H1 (cell line): ENCODE results near the gene DOK3. TPM values are rescaled to one million over a fixed set of nuclear protein-coding genes. Genes with fewer than 3 reads are reported as not detected.

Source experiments
- CTCF ChIA-PET: fragments of 300-600 bp; sonication (Branson Sonifier 250); formaldehyde crosslinking; loops from one replicate; lab custom pipeline; 2021; ENCODE audit not compliant: partially characterized antibody; lab: Charles Lee
- POLR2A ChIA-PET: fragments of 300-600 bp; sonication (Branson Sonifier 250); formaldehyde crosslinking; loops from one replicate; lab custom pipeline; 2021; ENCODE audit warnings: inconsistent platforms; ENCODE audit not compliant: partially characterized antibody; lab: Charles Lee
- DNase-seq, 2 experiments: peaks; one replicate each; pipeline versions ENCODE4 v3.0.0 to v3.0.0-alpha.2; 2010 to 2022; ENCODE audit warnings: low spot score in 2 of 2, low read depth in 1 of 2, mixed read lengths in 1 of 2
- FAIRE-seq: peaks from 2 replicates; lab custom pipeline; 2011; peaks lifted over from hg19 to GRCh38; lab: Jason Lieb, UNC
- H2AFZ ChIP-seq: 2 replicates; pipeline ENCODE4 v1.8.1; 2012; ENCODE audit warnings: low read length, inconsistent platforms
- H2AK5ac ChIP-seq: 2 replicates; pipeline ENCODE4 v1.6.1; 2013; ENCODE audit warnings: low read depth, low read length
- H2BK120ac ChIP-seq: replicated peaks from 2 replicates; pipeline ENCODE3; 2013; ENCODE audit warnings: low read depth, low read length, inconsistent platforms
- H2BK12ac ChIP-seq: 2 replicates; pipeline ENCODE4 v1.6.1; 2013; ENCODE audit warnings: low read depth, low read length
- H2BK15ac ChIP-seq: 2 replicates; pipeline ENCODE4 v1.6.1; 2013; ENCODE audit warnings: low read length
- H2BK20ac ChIP-seq: 2 replicates; pipeline ENCODE4 v1.6.1; 2013; ENCODE audit warnings: low read length
- H2BK5ac ChIP-seq: 2 replicates; pipeline ENCODE4 v1.6.1; 2013; ENCODE audit warnings: low read depth, low read length
- H3K14ac ChIP-seq: 2 replicates; pipeline ENCODE4 v1.6.1; 2013; ENCODE audit warnings: inconsistent platforms; ENCODE audit not compliant: insufficient read length
- H3K18ac ChIP-seq: 2 replicates; pipeline ENCODE4 v1.6.1; 2013; ENCODE audit warnings: low read length; ENCODE audit errors: extremely low read depth
- H3K23ac ChIP-seq: 2 replicates; pipeline ENCODE4 v1.6.1; 2013; ENCODE audit warnings: inconsistent platforms; ENCODE audit not compliant: insufficient read length
- H3K23me2 ChIP-seq: 2 replicates; pipeline ENCODE4 v1.6.1; 2013; ENCODE audit warnings: low read depth, low read length
- H3K27ac ChIP-seq: 2 replicates; pipeline ENCODE4 v1.6.1; 2011; ENCODE audit warnings: low read depth, low read length, inconsistent platforms
- H3K27me3 ChIP-seq, 4 experiments: replicated peaks in 1 of 4; 1 replicate in 1 of 4; 2 replicates in 3 of 4; pipeline versions ENCODE4 v1.6.1 to v1.8.1; 2011 to 2013; ENCODE audit warnings: low read length in 3 of 4, mild to moderate bottlenecking in 3 of 4, inconsistent platforms in 2 of 4, mixed read lengths in 2 of 4, moderate library complexity in 1 of 4; ENCODE audit not compliant: control insufficient read depth in 3 of 4, insufficient read depth in 3 of 4; ENCODE audit errors: extremely low read depth in 1 of 4
- H3K36me3 ChIP-seq, 4 experiments: 2 replicates each; pipeline versions ENCODE4 v1.6.1 to v1.8.1; 2011 to 2013; ENCODE audit warnings: mild to moderate bottlenecking in 4 of 4, low read length in 3 of 4, moderate library complexity in 2 of 4, control low read depth in 1 of 4, inconsistent platforms in 1 of 4; ENCODE audit not compliant: insufficient read depth in 4 of 4, control insufficient read depth in 2 of 4
- H3K4ac ChIP-seq: replicated peaks from 2 replicates; pipeline ENCODE3; 2013; ENCODE audit warnings: low read length, low read depth, mixed read lengths, inconsistent platforms; ENCODE audit not compliant: insufficient read length
- H3K4me1 ChIP-seq, 4 experiments: replicated peaks in 1 of 4; 1 replicate in 1 of 4; 2 replicates in 3 of 4; pipeline versions ENCODE4 v1.6.1 to v1.8.1; 2011 to 2013; ENCODE audit warnings: low read length in 3 of 4, inconsistent platforms in 2 of 4, mixed read lengths in 1 of 4; ENCODE audit not compliant: insufficient read depth in 4 of 4, control insufficient read depth in 3 of 4
- H3K4me2 ChIP-seq, 2 experiments: 2 replicates each; pipeline versions ENCODE4 v1.6.1 to v1.8.1; 2011 to 2013; ENCODE audit warnings: low read depth in 2 of 2, low read length in 2 of 2, control low read depth in 1 of 2, inconsistent platforms in 1 of 2, mild to moderate bottlenecking in 1 of 2; ENCODE audit not compliant: insufficient read depth in 1 of 2
- H3K4me3 ChIP-seq, 4 experiments: fragments of 200-600, 300-600 bp in 1 of 4; sonication (generic), shearing (Covaris generic), sonication (Bioruptor Twin) in 1 of 4; 2 replicates each; pipeline versions ENCODE4 v1.5.1 to v1.8.1; 2011 to 2016; ENCODE audit warnings: low read length in 4 of 4, low read depth in 3 of 4, control low read depth in 2 of 4, inconsistent platforms in 2 of 4, mild to moderate bottlenecking in 2 of 4, mixed read lengths in 1 of 4, moderate library complexity in 1 of 4; ENCODE audit not compliant: insufficient read depth in 2 of 4; ENCODE audit errors: extremely low read depth in 1 of 4
- H3K56ac ChIP-seq: replicated peaks from 2 replicates; pipeline ENCODE3; 2013; ENCODE audit warnings: low read depth, mild to moderate bottlenecking, mixed read lengths, low read length, inconsistent platforms; ENCODE audit not compliant: insufficient read length
- H3K79me1 ChIP-seq: 2 replicates; pipeline ENCODE4 v1.6.1; 2013; ENCODE audit warnings: low read depth, low read length, control low read depth
- H3K79me2 ChIP-seq, 2 experiments: 2 replicates each; pipeline versions ENCODE4 v1.6.1 to v1.8.1; 2012 to 2013; ENCODE audit warnings: low read length in 2 of 2, mild to moderate bottlenecking in 2 of 2, inconsistent platforms in 1 of 2; ENCODE audit not compliant: insufficient read depth in 2 of 2, control insufficient read depth in 1 of 2
- H3K9ac ChIP-seq, 4 experiments: replicated peaks in 1 of 4; 1 replicate in 1 of 4; 2 replicates in 3 of 4; pipeline versions ENCODE4 v1.6.1 to v1.8.1; 2011 to 2013; ENCODE audit warnings: low read depth in 3 of 4, low read length in 3 of 4, control low read depth in 2 of 4, mild to moderate bottlenecking in 2 of 4, moderate library complexity in 2 of 4, inconsistent platforms in 1 of 4; ENCODE audit errors: extremely low read depth in 1 of 4
- H3K9me3 ChIP-seq, 2 experiments: 2 replicates each; pipeline versions ENCODE4 v1.6.1 to v1.8.1; 2012 to 2013; ENCODE audit warnings: mild to moderate bottlenecking in 2 of 2, moderate library complexity in 2 of 2, control low read depth in 1 of 2, inconsistent platforms in 1 of 2, low read depth in 1 of 2, low read length in 1 of 2, mixed read lengths in 1 of 2; ENCODE audit not compliant: insufficient read depth in 2 of 2
- H4K20me1 ChIP-seq, 2 experiments: replicated peaks in 1 of 2; 2 replicates each; pipeline versions ENCODE3 to v1.8.1; 2011 to 2013; ENCODE audit warnings: inconsistent platforms in 2 of 2, low read length in 2 of 2, mild to moderate bottlenecking in 1 of 2; ENCODE audit not compliant: insufficient read depth in 2 of 2, control insufficient read depth in 1 of 2
- H4K5ac ChIP-seq: 2 replicates; pipeline ENCODE4 v1.6.1; 2013; ENCODE audit warnings: low read length, low read depth, mixed read lengths, inconsistent platforms; ENCODE audit not compliant: insufficient read length
- H4K8ac ChIP-seq: 2 replicates; pipeline ENCODE4 v1.8.0; 2013; ENCODE audit warnings: mild to moderate bottlenecking, moderate library complexity, low read length, inconsistent platforms; ENCODE audit not compliant: insufficient read depth; ENCODE audit errors: extremely low read depth
- H4K91ac ChIP-seq: replicated peaks from 2 replicates; pipeline ENCODE3; 2013; ENCODE audit warnings: low read length, mixed read lengths, inconsistent platforms; ENCODE audit not compliant: insufficient read length
- CHD1 ChIP-seq: IDR thresholded peaks from 2 replicates; pipeline ENCODE4 v1.6.1; 2012; ENCODE audit warnings: low read depth, low read length, improper control_type of control experiment
- EP300 ChIP-seq, 2 experiments: IDR thresholded peaks; 1 replicate in 1 of 2; 2 replicates in 1 of 2; pipeline ENCODE4 v1.6.1; 2011 to 2012; ENCODE audit warnings: low read depth in 2 of 2, low read length in 2 of 2, mild to moderate bottlenecking in 2 of 2, borderline replicate concordance in 1 of 2, inconsistent platforms in 1 of 2, moderate library complexity in 1 of 2
- NANOG ChIP-seq: IDR thresholded peaks from 2 replicates; pipeline ENCODE4 v1.6.1; 2011; ENCODE audit warnings: low read length, low read depth, mild to moderate bottlenecking, inconsistent platforms; ENCODE audit not compliant: insufficient read depth, poor library complexity, severe bottlenecking
- NRF1 ChIP-seq: IDR thresholded peaks from 2 replicates; pipeline ENCODE4 v1.6.1; 2011; ENCODE audit warnings: mild to moderate bottlenecking, low read depth, low read length, improper control_type of control experiment
- PHF8 ChIP-seq: fragments of 200-600 bp; sonication (generic); conservative IDR thresholded peaks from 2 replicates; pipeline ENCODE4 v1.7.1; 2012; ENCODE audit warnings: low read depth, mild to moderate bottlenecking, inconsistent platforms, low read length, moderate library complexity
- POLR2A ChIP-seq, 2 experiments: IDR thresholded peaks; 1 replicate in 1 of 2; 2 replicates in 1 of 2; pipeline ENCODE4 v1.6.1; 2011; ENCODE audit warnings: low read depth in 2 of 2, low read length in 2 of 2, mild to moderate bottlenecking in 2 of 2; ENCODE audit errors: control extremely low read depth in 1 of 2
- RBBP5 ChIP-seq: IDR thresholded peaks from 2 replicates; pipeline ENCODE4 v1.7.1; 2012; ENCODE audit warnings: low read depth, mild to moderate bottlenecking, inconsistent platforms, low read length, moderate library complexity, borderline replicate concordance
- RNF2 ChIP-seq: fragments of 200-900, 300-1000 bp; sonication (generic); IDR thresholded peaks from 2 replicates; pipeline ENCODE4 v1.7.1; 2016; ENCODE audit warnings: borderline replicate concordance, low read depth, mild to moderate bottlenecking, antibody characterized with exemption, low read length; ENCODE audit not compliant: poor library complexity, severe bottlenecking; ENCODE audit errors: missing control alignments
- SAP30 ChIP-seq: fragments of 300-600 bp; sonication (generic); IDR thresholded peaks from 2 replicates; pipeline ENCODE4 v1.7.1; 2012; ENCODE audit warnings: low read length, moderate library complexity, mild to moderate bottlenecking, inconsistent platforms; ENCODE audit not compliant: insufficient read depth, insufficient replicate concordance
- WGBS, 2 experiments: shearing (Covaris generic) in 1 of 2; methylation state at CpG; one replicate each; pipeline versions ENCODE4 v1.1.6 to v1.1.7; 2013 to 2015; ENCODE audit warnings: low lambda C conversion rate in 2 of 2, mixed read lengths in 2 of 2, inconsistent platforms in 1 of 2, low coverage in 1 of 2, missing lambda C conversion rate in 1 of 2; ENCODE audit not compliant: insufficient replicate concordance in 2 of 2, insufficient coverage in 1 of 2, insufficient read length in 1 of 2; ENCODE audit errors: extremely low coverage in 1 of 2, missing lambda C conversion rate in 1 of 2; 5-methylcytosine and 5-hydroxymethylcytosine counted together
- polyA plus RNA-seq, 7 experiments: library from polyadenylated mRNA; depleted of rRNA in 3 of 7; stranded (reverse) in 5 of 7; unstranded in 2 of 7; fragments of >200 nt in 5 of 7; fragments of 200-250 nt in 2 of 7; gene quantifications; 1 replicate in 5 of 7; 2 replicates in 1 of 7; 4 replicates in 1 of 7; pipeline versions ENCODE4 v1.2.1 to v1.2.3, GENCODE V29; 2011 to 2013; ENCODE audit warnings: missing spikeins in 2 of 7, mixed read lengths in 2 of 7
- total RNA-seq: library from RNA; stranded (reverse); fragmentation: NEBNext Ultra II Directional; extraction: Animal tissue kit (Norgen Biotek cat#: 25700); gene quantifications from 2 replicates; pipeline ENCODE4 v1.2.1, GENCODE V29; 2021

Gene DOK3
- total and polyA plus RNA-seq, 2 of the 8 experiments (the other 6 are each of a cell fraction or from before 2014, with no cell fraction given), result 4.2 to 6.4 TPM

GRCh38 chr5:177454397-177455035 lies 55.1 kb downstream of the DOK3 start:
- WGBS, 2 experiments, result 1% methylated on average over 65 of the region's 84 CpGs; no CpG with 5 or more reads in 1 of the 2 experiments
- no peaks in the 10 kb centered on the region; the same call in 1 of the 2 replicates for H3K79me1 ChIP-seq
- H2BK20ac ChIP-seq, result no peak overlapping the region
- peak overlapping the region; percentile 47 to 86 (median 81) for H3K4me3 ChIP-seq
- no peak overlapping the region for H3K4ac ChIP-seq
- H4K91ac ChIP-seq, result peak overlapping the region; percentile 82
- DNase-seq, result peak in 1 of 2 experiments; percentile 98
- H4K5ac ChIP-seq, result no peak overlapping the region
- no peaks in the 10 kb centered on the region for H3K9me3 ChIP-seq
- H3K18ac ChIP-seq, result peak overlapping the region; percentile 51; the same call in 1 of the 2 replicates
- H3K23ac ChIP-seq, result no peak overlapping the region
- H2BK5ac ChIP-seq, result 0 out of 2 replicates have a peak overlapping the region, but pooled peaks have one; percentile 66
- no peak overlapping the region for H2BK120ac ChIP-seq
- peaks cover 15% of the 10 kb centered on the region; the same call in 1 of the 2 replicates for H3K23me2 ChIP-seq
- no peak overlapping the region for H2BK12ac ChIP-seq
- no peak overlapping the region for H2AK5ac ChIP-seq
- H3K14ac ChIP-seq, result no peak overlapping the region
- peaks cover 11 to 26% (median 23%) of the 10 kb centered on the region in 4 experiments; a peak in 7 of 8 replicates for H3K36me3 ChIP-seq
- ChIA-PET CTCF (interaction anchor here (0.6 to 23.6 kb wide), 24 partner anchors 9 to 146 kb away, joined by 3 to 430 read pairs (median 7); partner anchors contain the start of genes F12, MXD3, PFN3 and PRR7), POLR2A (interaction anchor here (0.7 to 67.5 kb wide), 34 partner anchors 15 to 666 kb away, joined by 3 to 3349 read pairs (median 6); partner anchors contain the start of genes DBN1, DOK3, F12 and GRK6)
- no peak for FAIRE-seq
- H3K27me3 ChIP-seq, result peaks cover 0 to 10% (median 8%) of the 10 kb centered on the region in 4 experiments; a peak in 2 of 7 replicates
- peak overlapping the region; percentile 81 to 93 for H3K4me2 ChIP-seq
- no peaks in the 10 kb centered on the region for H3K79me2 ChIP-seq
- peaks cover 0 to 22% (median 10%) of the 10 kb centered on the region in 4 experiments; a peak in 6 of 7 replicates for H3K4me1 ChIP-seq
- no peak overlapping the region for H2AFZ ChIP-seq
- H4K8ac ChIP-seq, result peak overlapping the region; percentile 90
- no peak overlapping the region for H3K56ac ChIP-seq
- H4K20me1 ChIP-seq, result peaks cover 22 to 23% of the 10 kb centered on the region in 2 experiments
- peak overlapping the region; percentile 39 to 96 (median 90); a peak in 6 of 7 replicates for H3K9ac ChIP-seq
- H3K27ac ChIP-seq, result peak overlapping the region; percentile 86; the same call in 1 of the 2 replicates
- no peak overlapping the region for H2BK15ac ChIP-seq
- no peak for TF ChIP-seq RBBP5
- no peak for TF ChIP-seq RNF2
- no peak for TF ChIP-seq SAP30
- no peak for TF ChIP-seq CHD1
- TF ChIP-seq EP300 (IDR thresholded peaks at IDR 0.05; ENCODE audit: borderline replicate concordance in 1 of 2, low read depth in 2 of 2, low read length in 2 of 2), result peak in 1 of 2 experiments; percentile 67; a peak in 1 of 3 replicates
- TF ChIP-seq PHF8, result no peak; the same call in 1 of the 2 replicates
- TF ChIP-seq POLR2A (IDR thresholded peaks at IDR 0.05; ENCODE audit: control extremely low read depth in 1 of 2, low read depth in 2 of 2, low read length in 2 of 2), result peak in 1 of 2 experiments; percentile 63; a peak in 1 of 3 replicates
- TF ChIP-seq NANOG, result peak; percentile 18
- TF ChIP-seq NRF1, result no peak
